Skeletal muscle tissue (tissue), 4 donors: Measurements from ENCODE around the gene HLF. TPM values are rescaled to one million over a fixed set of nuclear protein-coding genes. Genes with fewer than 3 reads are reported as not detected.

ENCODE experiments used
- H3K27ac ChIP-seq: one replicate; pipeline ENCODE4 v1.7.0; 2013; ENCODE audit warnings: mild to moderate bottlenecking, low read depth, low read length, inconsistent platforms
- H3K27me3 ChIP-seq, 3 donors: one replicate each; pipeline ENCODE4 v1.7.0; 2013; ENCODE audit warnings: low read length in 3 of 3; ENCODE audit not compliant: control insufficient read depth in 3 of 3, insufficient read depth in 3 of 3
- H3K36me3 ChIP-seq, 3 donors: one replicate each; pipeline ENCODE4 v1.7.0; 2013; ENCODE audit warnings: low read length in 3 of 3; ENCODE audit not compliant: control insufficient read depth in 3 of 3, insufficient read depth in 3 of 3
- H3K4me1 ChIP-seq, 3 donors: one replicate each; pipeline ENCODE4 v1.7.0; 2013; ENCODE audit warnings: low read length in 3 of 3, mild to moderate bottlenecking in 3 of 3; ENCODE audit not compliant: control insufficient read depth in 3 of 3, insufficient read depth in 3 of 3
- H3K4me3 ChIP-seq, 3 donors: one replicate each; pipeline ENCODE4 v1.7.0; 2013; ENCODE audit warnings: low read length in 3 of 3
- H3K9ac ChIP-seq, 3 donors: one replicate each; pipeline ENCODE4 v1.7.0; 2013; ENCODE audit warnings: low read length in 3 of 3, mild to moderate bottlenecking in 3 of 3, moderate library complexity in 2 of 3, low read depth in 1 of 3
- H3K9me3 ChIP-seq, 3 donors: one replicate each; pipeline ENCODE4 v1.7.0; 2013; ENCODE audit warnings: low read length in 3 of 3; ENCODE audit not compliant: control insufficient read depth in 3 of 3
- total RNA-seq: library from RNA; depleted of rRNA; stranded (reverse); fragments of >200 nt; gene quantifications from one replicate; pipeline ENCODE4 v1.2.3, GENCODE V29; 2014
- donor health status: Osteomylitis.

Gene HLF
- total RNA-seq, 1 donor from 2014 or later: 4.7 TPM

GRCh38 chr17:55348749-55349354, 84.1 kb downstream of the HLF start:
- H3K4me1 ChIP-seq: no peaks in the 10 kb centered on the region
- H3K27me3 ChIP-seq: no peaks in the 10 kb centered on the region
- H3K27ac ChIP-seq: no peak overlapping the region
- no peak overlapping the region for H3K9ac ChIP-seq
- H3K36me3 ChIP-seq: no peaks in the 10 kb centered on the region
- no peaks in the 10 kb centered on the region for H3K9me3 ChIP-seq
- H3K4me3 ChIP-seq: no peak overlapping the region

DNA sequence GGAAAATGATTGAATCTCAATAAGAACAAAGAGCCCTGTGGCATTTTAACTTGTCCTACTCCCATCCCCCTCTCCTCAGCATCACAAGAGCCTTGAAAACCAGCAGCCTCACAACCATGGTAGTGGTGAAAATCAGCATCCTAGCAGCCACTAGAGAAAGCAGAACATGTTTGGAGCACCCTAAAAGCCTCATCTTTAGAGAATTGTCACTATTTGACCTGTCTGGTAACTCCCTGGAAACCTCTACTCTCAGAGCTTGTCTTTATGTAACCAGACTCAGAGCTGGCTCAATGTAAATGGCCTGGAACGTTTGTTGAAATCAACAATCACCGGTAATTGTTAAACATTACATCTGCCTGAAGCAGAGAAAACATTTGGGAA, 86.1 kb downstream of the HLF start:
- no peaks in the 10 kb centered on the region for H3K36me3 ChIP-seq
- no peak overlapping the region for H3K27ac ChIP-seq
- no peaks in the 10 kb centered on the region for H3K9me3 ChIP-seq
- no peak overlapping the region for H3K4me3 ChIP-seq
- no peak overlapping the region for H3K9ac ChIP-seq
- no peaks in the 10 kb centered on the region for H3K27me3 ChIP-seq
- H3K4me1 ChIP-seq: no peaks in the 10 kb centered on the region

GRCh38 chr17:55351226-55351625, 86.5 kb downstream of the HLF start:
- Histone ChIP-seq H3K4me1 (no peaks in the 10 kb centered on the region), H3K4me3 (no peak overlapping the region), H3K27me3 (no peaks in the 10 kb centered on the region), H3K9ac (no peak overlapping the region), H3K27ac (no peak overlapping the region), H3K9me3 (no peaks in the 10 kb centered on the region), H3K36me3 (no peaks in the 10 kb centered on the region)

GRCh38 chr17:55354010-55354409, 89.2 kb downstream of the HLF start:
- Histone ChIP-seq H3K27me3 (no peaks in the 10 kb centered on the region), H3K9me3 (no peaks in the 10 kb centered on the region), H3K4me3 (no peak overlapping the region), H3K36me3 (no peaks in the 10 kb centered on the region), H3K9ac (no peak overlapping the region), H3K4me1 (no peaks in the 10 kb centered on the region), H3K27ac (no peak overlapping the region)

DNA sequence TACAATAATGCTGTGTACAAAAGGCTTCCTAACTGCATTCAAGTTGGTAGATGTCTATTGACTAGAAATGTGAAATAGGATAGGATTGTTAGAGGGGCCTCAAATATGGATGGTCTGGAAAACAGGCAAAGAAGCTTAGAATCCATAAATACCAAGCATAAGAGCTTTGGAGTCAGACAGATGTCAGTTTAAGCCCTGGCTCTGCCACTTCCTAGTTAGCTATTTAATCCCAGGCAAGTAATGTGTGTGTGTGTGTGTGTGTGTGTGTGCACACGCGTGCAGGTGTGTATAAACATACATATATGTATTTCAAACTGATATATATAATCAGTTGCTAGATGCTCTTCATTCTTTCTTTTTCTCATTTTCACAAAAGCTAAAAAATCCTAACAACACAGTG, 90.2 kb downstream of the HLF start:
- Histone ChIP-seq H3K9ac (no peak overlapping the region), H3K36me3 (no peaks in the 10 kb centered on the region), H3K9me3 (no peaks in the 10 kb centered on the region), H3K4me3 (no peak overlapping the region), H3K27ac (no peak overlapping the region), H3K4me1 (no peaks in the 10 kb centered on the region), H3K27me3 (no peaks in the 10 kb centered on the region)

GRCh38 chr17:55356434-55357328, 91.9 kb downstream of the HLF start:
- no peaks in the 10 kb centered on the region for H3K27me3 ChIP-seq
- H3K9ac ChIP-seq: no peak overlapping the region
- H3K4me3 ChIP-seq: no peak overlapping the region
- H3K9me3 ChIP-seq: no peaks in the 10 kb centered on the region
- no peaks in the 10 kb centered on the region for H3K4me1 ChIP-seq
- no peaks in the 10 kb centered on the region for H3K36me3 ChIP-seq
- H3K27ac ChIP-seq: no peak overlapping the region

- no peak overlapping the region for H3K4me3 ChIP-seq
- H3K27me3 ChIP-seq: no peaks in the 10 kb centered on the region
- H3K27ac ChIP-seq: no peak overlapping the region
- no peak overlapping the region for H3K9ac ChIP-seq
- no peaks in the 10 kb centered on the region for H3K36me3 ChIP-seq
- no peaks in the 10 kb centered on the region for H3K4me1 ChIP-seq
- H3K9me3 ChIP-seq: no peaks in the 10 kb centered on the region
Measured at GRCh38 chr17:55360971-55361370, 96.2 kb downstream of the HLF start.

- Histone ChIP-seq H3K9ac (no peak overlapping the region), H3K4me1 (no peaks in the 10 kb centered on the region), H3K9me3 (no peaks in the 10 kb centered on the region), H3K4me3 (no peak overlapping the region), H3K27me3 (no peaks in the 10 kb centered on the region), H3K27ac (no peak overlapping the region), H3K36me3 (no peaks in the 10 kb centered on the region)
Measured at GRCh38 chr17:55363033-55363432, 98.3 kb downstream of the HLF start.

- H3K4me3 ChIP-seq: no peak overlapping the region
- H3K4me1 ChIP-seq: no peaks in the 10 kb centered on the region
Measured at GRCh38 chr17:55366020-55366481, 101.3 kb downstream of the HLF start.

DNA sequence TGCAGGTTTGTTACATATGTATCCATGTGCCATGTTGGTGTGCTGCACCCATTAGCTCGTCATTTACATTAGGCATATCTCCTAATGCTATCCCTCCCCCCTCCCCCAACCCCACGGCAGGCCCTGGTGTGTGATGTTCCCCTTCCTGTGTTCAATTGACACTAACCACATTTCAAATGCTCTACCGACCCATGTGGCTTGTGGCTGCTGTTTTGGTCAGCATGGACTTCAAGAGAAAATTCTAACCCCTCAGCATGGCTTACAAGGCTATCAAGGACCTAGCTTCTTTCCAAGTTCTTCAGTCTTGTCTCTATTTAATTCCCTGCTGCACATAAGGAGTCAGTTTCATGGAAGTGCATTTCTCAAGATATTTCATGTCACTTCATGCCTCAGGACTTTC, 103.9 kb downstream of the HLF start:
- no peaks in the 10 kb centered on the region for H3K4me1 ChIP-seq
- H3K4me3 ChIP-seq: no peak overlapping the region
- no peak overlapping the region for H3K27ac ChIP-seq

More at GRCh38 chr17:55366020-55366481, 101.3 kb downstream of the HLF start:
- no peak overlapping the region for H3K9ac ChIP-seq
- H3K36me3 ChIP-seq: no peaks in the 10 kb centered on the region
- no peak overlapping the region for H3K27ac ChIP-seq
- H3K27me3 ChIP-seq: no peaks in the 10 kb centered on the region
- H3K9me3 ChIP-seq: no peaks in the 10 kb centered on the region

More for the DNA sequence above, 103.9 kb downstream of the HLF start:
- Histone ChIP-seq H3K9ac (no peak overlapping the region), H3K9me3 (no peaks in the 10 kb centered on the region), H3K36me3 (no peaks in the 10 kb centered on the region), H3K27me3 (no peaks in the 10 kb centered on the region)
